HepG2 (cell line): ENCODE measurements around the gene HNF1B. TPM values are rescaled to one million over a fixed set of nuclear protein-coding genes. Genes with fewer than 3 reads are reported as not detected.

Experiments used
- ATAD3A ChIP-seq: sonication (generic); formaldehyde crosslinking; IDR thresholded peaks from 2 replicates; pipeline ENCODE4 v1.4.0; 2020; ENCODE audit warnings: missing genetic modification reagents
- GATAD1 ChIP-seq: IDR thresholded peaks from 2 replicates; pipeline ENCODE4 v1.6.1; 2016; ENCODE audit warnings: missing genetic modification reagents, missing compliant biosample characterization
- GZF1 ChIP-seq: sonication (generic); formaldehyde crosslinking; IDR thresholded peaks from 2 replicates; pipeline ENCODE4 v1.5.1; 2020; ENCODE audit warnings: mild to moderate bottlenecking, missing genetic modification reagents
- HNRNPUL1 ChIP-seq: fragments of 200-400 bp; formaldehyde crosslinking; IDR thresholded peaks from 2 replicates; pipeline ENCODE4 v1.6.1; 2017; ENCODE audit warnings: low read depth, mild to moderate bottlenecking, low read length, moderate library complexity
- KLF15 ChIP-seq: sonication (generic); formaldehyde crosslinking; IDR thresholded peaks from 2 replicates; pipeline ENCODE4 v1.8.1; 2023; ENCODE audit warnings: borderline replicate concordance, mild to moderate bottlenecking, inconsistent platforms, missing genetic modification reagents, mixed read lengths
- MED1 ChIP-seq: sonication (generic); formaldehyde crosslinking; IDR thresholded peaks from 2 replicates; pipeline ENCODE4 v1.4.0; 2020; ENCODE audit warnings: missing genetic modification reagents
- TCF12 ChIP-seq, 2 experiments: fragments of 450-650 bp in 1 of 2; sonication (generic) in 1 of 2; formaldehyde crosslinking in 1 of 2; IDR thresholded peaks; 2 replicates each; pipeline versions ENCODE4 v1.6.1 to v1.8.0; 2017 to 2022; ENCODE audit warnings: antibody characterized with exemption in 1 of 2, mild to moderate bottlenecking in 1 of 2, missing genetic modification reagents in 1 of 2, moderate library complexity in 1 of 2
- TGIF2 ChIP-seq: IDR thresholded peaks from 2 replicates; pipeline ENCODE4 v1.6.1; 2016; ENCODE audit warnings: control low read depth, missing compliant biosample characterization
- ZNF20 ChIP-seq: sonication (generic); formaldehyde crosslinking; IDR thresholded peaks from 2 replicates; pipeline ENCODE4 v1.4.0; 2020; ENCODE audit warnings: mild to moderate bottlenecking, moderate library complexity, missing genetic modification reagents
- ZNF24 ChIP-seq: fragments of 450-650 bp; IDR thresholded peaks from 2 replicates; pipeline ENCODE4 v1.6.1; 2017; ENCODE audit warnings: antibody characterized with exemption, mild to moderate bottlenecking
- ZNF430 ChIP-seq: sonication (generic); formaldehyde crosslinking; IDR thresholded peaks from 2 replicates; pipeline ENCODE4 v1.9.0; 2021; ENCODE audit warnings: mild to moderate bottlenecking, missing genetic modification reagents
- ZNF510 ChIP-seq: sonication (generic); formaldehyde crosslinking; IDR thresholded peaks from 2 replicates; pipeline ENCODE4 v1.4.0; 2020; ENCODE audit warnings: low read depth, mild to moderate bottlenecking, missing genetic modification reagents
- ZNF713 ChIP-seq: sonication (generic); formaldehyde crosslinking; IDR thresholded peaks from 2 replicates; pipeline ENCODE4 v1.4.0; 2020; ENCODE audit warnings: mild to moderate bottlenecking, missing genetic modification reagents
- polyA plus RNA-seq, 8 experiments: library from polyadenylated mRNA; depleted of rRNA in 3 of 8; stranded (reverse) in 7 of 8; unstranded in 1 of 8; fragments of >200 nt; fragmentation: Illumina TruSeq in 4 of 8; extraction: Trizol in 4 of 8; gene quantifications; 2 replicates each; pipeline versions ENCODE4 v1.2.1 to v1.2.3, GENCODE V29; 2011 to 2016; ENCODE audit warnings: low read depth in 4 of 8, missing spikeins in 1 of 8, mixed read lengths in 1 of 8; ENCODE audit not compliant: insufficient read depth in 1 of 8
- total RNA-seq, 5 experiments: library from RNA; depleted of rRNA; stranded (reverse); fragments of >200 nt; fragmentation: Illumina TruSeq; extraction: Trizol; gene quantifications; 2 replicates each; pipeline ENCODE4 v1.2.3, GENCODE V29; 2016; ENCODE audit warnings: low read depth in 1 of 5
- TF ChIP-seq, protein P1 (sequence below): sonication (generic); formaldehyde crosslinking; IDR thresholded peaks from 2 replicates; pipeline ENCODE4 v1.5.1; 2020; ENCODE audit warnings: mild to moderate bottlenecking, missing genetic modification reagents, moderate library complexity
- TF ChIP-seq, protein P2 (sequence below): sonication (generic); formaldehyde crosslinking; IDR thresholded peaks from 2 replicates; pipeline ENCODE4 v1.4.0; 2020; ENCODE audit warnings: missing genetic modification reagents, mild to moderate bottlenecking, borderline replicate concordance
- TF ChIP-seq, protein P3 (sequence below): sonication (generic); formaldehyde crosslinking; IDR thresholded peaks from 2 replicates; pipeline ENCODE4 v1.8.0; 2022; ENCODE audit warnings: missing genetic modification reagents, mild to moderate bottlenecking, borderline replicate concordance
- TF ChIP-seq, protein P4 (sequence below): sonication (generic); formaldehyde crosslinking; IDR thresholded peaks from 2 replicates; pipeline ENCODE4 v1.4.0; 2020; ENCODE audit warnings: missing genetic modification reagents
- TF ChIP-seq, protein P5 (sequence below): IDR thresholded peaks from 2 replicates; pipeline ENCODE4 v1.6.1; 2016

Gene HNF1B
- total and polyA plus RNA-seq, 2 of the 13 experiments (the other 11 are each of a cell fraction or from before 2014, with no cell fraction given): 1.9 to 5.3 TPM

DNA sequence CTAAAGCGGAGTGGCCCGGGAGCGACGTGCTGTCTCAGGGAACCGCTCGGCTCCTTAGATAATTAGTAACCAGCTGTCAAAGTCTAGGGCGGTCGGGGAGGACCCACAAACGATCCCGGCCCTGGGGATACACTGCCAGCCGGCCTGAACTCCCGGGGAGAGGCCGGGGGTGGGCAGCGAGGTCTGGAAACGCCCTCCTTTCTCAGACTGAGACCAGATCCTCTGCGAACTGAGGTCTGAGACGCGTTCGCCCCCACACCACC is 1.3 kb downstream of the HNF1B start (continued):
- TF ChIP-seq, protein P1, sequence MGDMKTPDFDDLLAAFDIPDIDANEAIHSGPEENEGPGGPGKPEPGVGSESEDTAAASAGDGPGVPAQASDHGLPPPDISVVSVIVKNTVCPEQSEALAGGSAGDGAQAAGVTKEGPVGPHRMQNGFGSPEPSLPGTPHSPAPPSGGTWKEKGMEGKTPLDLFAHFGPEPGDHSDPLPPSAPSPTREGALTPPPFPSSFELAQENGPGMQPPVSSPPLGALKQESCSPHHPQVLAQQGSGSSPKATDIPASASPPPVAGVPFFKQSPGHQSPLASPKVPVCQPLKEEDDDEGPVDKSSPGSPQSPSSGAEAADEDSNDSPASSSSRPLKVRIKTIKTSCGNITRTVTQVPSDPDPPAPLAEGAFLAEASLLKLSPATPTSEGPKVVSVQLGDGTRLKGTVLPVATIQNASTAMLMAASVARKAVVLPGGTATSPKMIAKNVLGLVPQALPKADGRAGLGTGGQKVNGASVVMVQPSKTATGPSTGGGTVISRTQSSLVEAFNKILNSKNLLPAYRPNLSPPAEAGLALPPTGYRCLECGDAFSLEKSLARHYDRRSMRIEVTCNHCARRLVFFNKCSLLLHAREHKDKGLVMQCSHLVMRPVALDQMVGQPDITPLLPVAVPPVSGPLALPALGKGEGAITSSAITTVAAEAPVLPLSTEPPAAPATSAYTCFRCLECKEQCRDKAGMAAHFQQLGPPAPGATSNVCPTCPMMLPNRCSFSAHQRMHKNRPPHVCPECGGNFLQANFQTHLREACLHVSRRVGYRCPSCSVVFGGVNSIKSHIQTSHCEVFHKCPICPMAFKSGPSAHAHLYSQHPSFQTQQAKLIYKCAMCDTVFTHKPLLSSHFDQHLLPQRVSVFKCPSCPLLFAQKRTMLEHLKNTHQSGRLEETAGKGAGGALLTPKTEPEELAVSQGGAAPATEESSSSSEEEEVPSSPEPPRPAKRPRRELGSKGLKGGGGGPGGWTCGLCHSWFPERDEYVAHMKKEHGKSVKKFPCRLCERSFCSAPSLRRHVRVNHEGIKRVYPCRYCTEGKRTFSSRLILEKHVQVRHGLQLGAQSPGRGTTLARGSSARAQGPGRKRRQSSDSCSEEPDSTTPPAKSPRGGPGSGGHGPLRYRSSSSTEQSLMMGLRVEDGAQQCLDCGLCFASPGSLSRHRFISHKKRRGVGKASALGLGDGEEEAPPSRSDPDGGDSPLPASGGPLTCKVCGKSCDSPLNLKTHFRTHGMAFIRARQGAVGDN (CRISPR knock-in tag): 0 out of 2 replicates have a peak, but pooled peaks have one; percentile 73
- TF ChIP-seq TCF12 (IDR thresholded peaks at IDR 0.05) (no peak), TCF12 (CRISPR knock-in tag; IDR thresholded peaks at IDR 0.05) (no peak), MED1 (CRISPR knock-in tag) (peak; percentile 52; the same call in 1 of the 2 replicates), HNRNPUL1 (no peak), ZNF713 (CRISPR knock-in tag) (no peak), ZNF430 (CRISPR knock-in tag) (peak; percentile 29; the same call in 1 of the 2 replicates), TGIF2 (peak; percentile 80), KLF15 (CRISPR knock-in tag) (no peak), ZNF24 (no peak), GZF1 (CRISPR knock-in tag) (peak; percentile 41; the same call in 1 of the 2 replicates), GATAD1 (no peak), ZNF20 (CRISPR knock-in tag) (no peak), ZNF510 (CRISPR knock-in tag) (no peak), ATAD3A (no peak)
- TF ChIP-seq, protein P2, sequence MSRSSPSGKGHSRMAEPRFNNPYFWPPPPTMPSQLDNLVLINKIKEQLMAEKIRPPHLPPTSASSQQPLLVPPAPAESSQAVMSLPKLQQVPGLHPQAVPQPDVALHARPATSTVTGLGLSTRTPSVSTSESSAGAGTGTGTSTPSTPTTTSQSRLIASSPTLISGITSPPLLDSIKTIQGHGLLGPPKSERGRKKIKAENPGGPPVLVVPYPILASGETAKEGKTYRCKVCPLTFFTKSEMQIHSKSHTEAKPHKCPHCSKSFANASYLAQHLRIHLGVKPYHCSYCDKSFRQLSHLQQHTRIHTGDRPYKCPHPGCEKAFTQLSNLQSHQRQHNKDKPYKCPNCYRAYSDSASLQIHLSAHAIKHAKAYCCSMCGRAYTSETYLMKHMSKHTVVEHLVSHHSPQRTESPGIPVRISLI (CRISPR knock-in tag): no peak
- TF ChIP-seq, protein P3, sequence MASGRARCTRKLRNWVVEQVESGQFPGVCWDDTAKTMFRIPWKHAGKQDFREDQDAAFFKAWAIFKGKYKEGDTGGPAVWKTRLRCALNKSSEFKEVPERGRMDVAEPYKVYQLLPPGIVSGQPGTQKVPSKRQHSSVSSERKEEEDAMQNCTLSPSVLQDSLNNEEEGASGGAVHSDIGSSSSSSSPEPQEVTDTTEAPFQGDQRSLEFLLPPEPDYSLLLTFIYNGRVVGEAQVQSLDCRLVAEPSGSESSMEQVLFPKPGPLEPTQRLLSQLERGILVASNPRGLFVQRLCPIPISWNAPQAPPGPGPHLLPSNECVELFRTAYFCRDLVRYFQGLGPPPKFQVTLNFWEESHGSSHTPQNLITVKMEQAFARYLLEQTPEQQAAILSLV (CRISPR knock-in tag): 0 out of 2 replicates have a peak, but pooled peaks have one; percentile 4
- TF ChIP-seq, protein P4, sequence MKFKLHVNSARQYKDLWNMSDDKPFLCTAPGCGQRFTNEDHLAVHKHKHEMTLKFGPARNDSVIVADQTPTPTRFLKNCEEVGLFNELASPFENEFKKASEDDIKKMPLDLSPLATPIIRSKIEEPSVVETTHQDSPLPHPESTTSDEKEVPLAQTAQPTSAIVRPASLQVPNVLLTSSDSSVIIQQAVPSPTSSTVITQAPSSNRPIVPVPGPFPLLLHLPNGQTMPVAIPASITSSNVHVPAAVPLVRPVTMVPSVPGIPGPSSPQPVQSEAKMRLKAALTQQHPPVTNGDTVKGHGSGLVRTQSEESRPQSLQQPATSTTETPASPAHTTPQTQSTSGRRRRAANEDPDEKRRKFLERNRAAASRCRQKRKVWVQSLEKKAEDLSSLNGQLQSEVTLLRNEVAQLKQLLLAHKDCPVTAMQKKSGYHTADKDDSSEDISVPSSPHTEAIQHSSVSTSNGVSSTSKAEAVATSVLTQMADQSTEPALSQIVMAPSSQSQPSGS (CRISPR knock-in tag): no peak
- TF ChIP-seq, protein P5, sequence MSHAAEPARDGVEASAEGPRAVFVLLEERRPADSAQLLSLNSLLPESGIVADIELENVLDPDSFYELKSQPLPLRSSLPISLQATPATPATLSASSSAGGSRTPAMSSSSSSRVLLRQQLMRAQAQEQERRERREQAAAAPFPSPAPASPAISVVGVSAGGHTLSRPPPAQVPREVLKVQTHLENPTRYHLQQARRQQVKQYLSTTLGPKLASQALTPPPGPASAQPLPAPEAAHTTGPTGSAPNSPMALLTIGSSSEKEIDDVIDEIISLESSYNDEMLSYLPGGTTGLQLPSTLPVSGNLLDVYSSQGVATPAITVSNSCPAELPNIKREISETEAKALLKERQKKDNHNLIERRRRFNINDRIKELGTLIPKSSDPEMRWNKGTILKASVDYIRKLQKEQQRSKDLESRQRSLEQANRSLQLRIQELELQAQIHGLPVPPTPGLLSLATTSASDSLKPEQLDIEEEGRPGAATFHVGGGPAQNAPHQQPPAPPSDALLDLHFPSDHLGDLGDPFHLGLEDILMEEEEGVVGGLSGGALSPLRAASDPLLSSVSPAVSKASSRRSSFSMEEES (CRISPR knock-in tag): no peak
